HepG2 (cell line): ENCODE results near the gene ENTPD6. TPM values are rescaled to one million over a fixed set of nuclear protein-coding genes. Genes with fewer than 3 reads are reported as not detected.

ENCODE experiments used
- CHD4 ChIP-seq: fragments of 200-600 bp; sonication (generic); IDR thresholded peaks from 2 replicates; pipeline ENCODE4 v1.7.0; 2017; ENCODE audit warnings: mild to moderate bottlenecking, low read length, borderline replicate concordance
- FOXK1 ChIP-seq: sonication (generic); formaldehyde crosslinking; IDR thresholded peaks from 2 replicates; pipeline ENCODE4 v1.4.0; 2020; ENCODE audit warnings: low read depth, missing genetic modification reagents, borderline replicate concordance
- FOXP4 ChIP-seq: sonication (generic); formaldehyde crosslinking; IDR thresholded peaks from 2 replicates; pipeline ENCODE4 v1.4.0; 2020; ENCODE audit warnings: missing genetic modification reagents
- HCFC1 ChIP-seq: fragments of 150-350 bp; IDR thresholded peaks from 2 replicates; pipeline ENCODE4 v1.6.1; 2014; ENCODE audit warnings: low read depth, low read length
- HOMEZ ChIP-seq: IDR thresholded peaks from 2 replicates; pipeline ENCODE4 v1.6.1; 2016; ENCODE audit warnings: low read depth
- IKZF5 ChIP-seq: IDR thresholded peaks from 2 replicates; pipeline ENCODE4 v1.6.1; 2018; ENCODE audit warnings: missing genetic modification reagents, mild to moderate bottlenecking, missing compliant biosample characterization
- MIER2 ChIP-seq: IDR thresholded peaks from 2 replicates; pipeline ENCODE4 v1.6.1; 2016; ENCODE audit warnings: missing biosample characterization, missing genetic modification reagents
- PAXIP1 ChIP-seq: sonication (generic); formaldehyde crosslinking; conservative IDR thresholded peaks from 2 replicates; pipeline ENCODE4 v1.4.0; 2020; ENCODE audit warnings: mild to moderate bottlenecking, missing genetic modification reagents, moderate library complexity
- RFX3 ChIP-seq: IDR thresholded peaks from 2 replicates; pipeline ENCODE4 v1.6.1; 2016; ENCODE audit warnings: missing biosample characterization, missing genetic modification reagents
- TARDBP ChIP-seq: sonication (generic); formaldehyde crosslinking; IDR thresholded peaks from 2 replicates; pipeline ENCODE4 v1.8.0; 2022; ENCODE audit warnings: mild to moderate bottlenecking, missing genetic modification reagents
- ZBTB25 ChIP-seq: IDR thresholded peaks from 2 replicates; pipeline ENCODE4 v1.6.1; 2018; ENCODE audit warnings: missing genetic modification reagents
- ZNF12 ChIP-seq: sonication (generic); formaldehyde crosslinking; IDR thresholded peaks from 2 replicates; pipeline ENCODE4 v1.5.0; 2020; ENCODE audit warnings: missing genetic modification reagents
- ZNF224 ChIP-seq: sonication (generic); formaldehyde crosslinking; IDR thresholded peaks from 2 replicates; pipeline ENCODE4 v1.5.0; 2020; ENCODE audit warnings: mild to moderate bottlenecking, missing genetic modification reagents
- ZNF30 ChIP-seq: sonication (generic); formaldehyde crosslinking; IDR thresholded peaks from 2 replicates; pipeline ENCODE4 v1.5.0; 2020; ENCODE audit warnings: mild to moderate bottlenecking, missing genetic modification reagents
- ZNF484 ChIP-seq: sonication (generic); formaldehyde crosslinking; IDR thresholded peaks from 2 replicates; pipeline ENCODE4 v1.5.1; 2020; ENCODE audit warnings: mild to moderate bottlenecking, low read depth, missing genetic modification reagents, borderline replicate concordance
- ZNF772 ChIP-seq: sonication (generic); formaldehyde crosslinking; IDR thresholded peaks from 2 replicates; pipeline ENCODE4 v1.5.0; 2020; ENCODE audit warnings: mild to moderate bottlenecking, missing genetic modification reagents
- ZNF788 ChIP-seq: sonication (generic); formaldehyde crosslinking; IDR thresholded peaks from 2 replicates; pipeline ENCODE4 v1.5.0; 2020; ENCODE audit warnings: mild to moderate bottlenecking, missing genetic modification reagents, borderline replicate concordance
- ZSCAN5A ChIP-seq: sonication (generic); formaldehyde crosslinking; IDR thresholded peaks from 2 replicates; pipeline ENCODE4 v1.8.0; 2022; ENCODE audit warnings: mild to moderate bottlenecking, missing genetic modification reagents, borderline replicate concordance
- polyA plus RNA-seq, 8 experiments: library from polyadenylated mRNA; depleted of rRNA in 3 of 8; stranded (reverse) in 7 of 8; unstranded in 1 of 8; fragments of >200 nt; fragmentation: Illumina TruSeq in 4 of 8; extraction: Trizol in 4 of 8; gene quantifications; 2 replicates each; pipeline versions ENCODE4 v1.2.1 to v1.2.3, GENCODE V29; 2011 to 2016; ENCODE audit warnings: low read depth in 4 of 8, missing spikeins in 1 of 8, mixed read lengths in 1 of 8; ENCODE audit not compliant: insufficient read depth in 1 of 8
- total RNA-seq, 5 experiments: library from RNA; depleted of rRNA; stranded (reverse); fragments of >200 nt; fragmentation: Illumina TruSeq; extraction: Trizol; gene quantifications; 2 replicates each; pipeline ENCODE4 v1.2.3, GENCODE V29; 2016; ENCODE audit warnings: low read depth in 1 of 5

ENTPD6 gene
- total and polyA plus RNA-seq, 2 of the 13 experiments (the other 11 are each of a cell fraction or from before 2014, with no cell fraction given): 164 to 172 TPM

- TF ChIP-seq PAXIP1: peak; percentile 93
- TF ChIP-seq ZNF484 (CRISPR knock-in tag): no peak
- TF ChIP-seq ZSCAN5A (CRISPR knock-in tag): no peak
- peak; percentile 27; the same call in 1 of the 2 replicates for TF ChIP-seq ZNF788
- peak; percentile 91 for TF ChIP-seq HOMEZ (CRISPR knock-in tag)
- no peak; the same call in 1 of the 2 replicates for TF ChIP-seq CHD4
- peak; percentile 17; the same call in 1 of the 2 replicates for TF ChIP-seq HCFC1
- peak; percentile 86 for TF ChIP-seq MIER2 (CRISPR knock-in tag)
- TF ChIP-seq IKZF5 (CRISPR knock-in tag): peak; percentile 56; the same call in 1 of the 2 replicates
- TF ChIP-seq TARDBP (CRISPR knock-in tag): no peak; the same call in 1 of the 2 replicates
- no peak for TF ChIP-seq ZNF30 (CRISPR knock-in tag)
- 0 out of 2 replicates have a peak, but pooled peaks have one; percentile 27 for TF ChIP-seq ZBTB25 (CRISPR knock-in tag)
- TF ChIP-seq FOXK1 (CRISPR knock-in tag): peak; percentile 38; the same call in 1 of the 2 replicates
- TF ChIP-seq ZNF772 (CRISPR knock-in tag): peak; percentile 66; the same call in 1 of the 2 replicates
- TF ChIP-seq ZNF224 (CRISPR knock-in tag): no peak
- no peak; the same call in 1 of the 2 replicates for TF ChIP-seq ZNF12
- peak; percentile 79 for TF ChIP-seq FOXP4 (CRISPR knock-in tag)
- TF ChIP-seq RFX3: peak; percentile 55; the same call in 1 of the 2 replicates
These were observed 21.6 kb upstream of the ENTPD6 start (continued) for GRCh38 chr20:25173886-25174308.
